Heart left ventricle (tissue), 16 donors: Measurements from ENCODE around the gene NPPC. TPM values are rescaled to one million over a fixed set of nuclear protein-coding genes. Genes with fewer than 3 reads are reported as not detected.
A peak's percentile ranks its signal among the peaks of the same experiment; 100 is the strongest.

Experiments used
- ATAC-seq, 4 donors: fragments of 200-7000 bp; cut with Tn5 transposase; one replicate each; pipeline ENCODE4 v1.9.1; 2020 to 2022; ENCODE audit warnings: moderate library complexity in 4 of 4, mild to moderate bottlenecking in 3 of 4, moderate number of reproducible peaks in 1 of 4
- DNase-seq, 5 donors: peaks; one replicate each; pipeline ENCODE4 v3.0.0-alpha.2; 2020
- H3K27ac ChIP-seq, 12 donors: fragments of 200-600 bp; sonication (generic) in 4 of 12; one replicate each; pipeline versions ENCODE4 v1.5.0 to v1.8.0; 2016 to 2022; ENCODE audit warnings: mild to moderate bottlenecking in 2 of 12
- H3K27me3 ChIP-seq, 9 donors: fragments of 200-600 bp; sonication (generic) in 2 of 9; one replicate each; pipeline versions ENCODE4 v1.5.1 to v1.8.0; 2016 to 2022; ENCODE audit warnings: mild to moderate bottlenecking in 3 of 9
- H3K36me3 ChIP-seq, 9 donors: fragments of 200-600 bp; sonication (generic) in 2 of 9; one replicate each; pipeline versions ENCODE4 v1.5.0 to v1.8.0; 2018 to 2022; ENCODE audit warnings: mild to moderate bottlenecking in 2 of 9
- H3K4me1 ChIP-seq, 12 donors: fragments of 200-600 bp; sonication (generic) in 4 of 12; one replicate each; pipeline versions ENCODE4 v1.5.0 to v1.8.0; 2016 to 2022; ENCODE audit warnings: mild to moderate bottlenecking in 3 of 12
- H3K4me3 ChIP-seq, 12 donors: fragments of 200-600 bp; sonication (generic) in 4 of 12; one replicate each; pipeline versions ENCODE4 v1.5.0 to v1.8.0; 2017 to 2022; ENCODE audit warnings: mild to moderate bottlenecking in 9 of 12, moderate library complexity in 4 of 12
- H3K9me3 ChIP-seq, 12 donors: fragments of 200-600 bp; sonication (generic) in 4 of 12; one replicate each; pipeline versions ENCODE4 v1.5.0 to v1.8.0; 2016 to 2022; ENCODE audit warnings: mild to moderate bottlenecking in 1 of 12
- POLR2A ChIP-seq, 2 donors: fragments of 450-650 bp; IDR thresholded peaks; one replicate each; pipeline ENCODE4 v1.6.1; 2017; ENCODE audit warnings: antibody characterized with exemption in 2 of 2, mild to moderate bottlenecking in 2 of 2, moderate library complexity in 2 of 2
- WGBS, 4 donors: extraction: QIAGEN DNeasy Blood & Tissue Kit in 2 of 4; methylation state at CpG; one replicate each; pipeline versions ENCODE4 v1.1.5 to v1.1.7; 2013 to 2018; 5-methylcytosine and 5-hydroxymethylcytosine counted together
- intact Hi-C, 10 donors: fragments of 100-400 bp; cut with DNase I; formaldehyde crosslinking; loops; one replicate each; pipeline versions ENCODE4 v1.11.1 to v1.14.2; 2022
- polyA plus RNA-seq, 2 donors: library from polyadenylated mRNA; stranded (reverse); fragments of 200-250 nt; gene quantifications; one replicate each; pipeline ENCODE4 v1.2.3, GENCODE V29; 2013
- total RNA-seq, 9 donors: library from RNA; depleted of rRNA in 2 of 9; stranded (reverse); fragments of >200 nt in 2 of 9; fragmentation: NEBNext Ultra II Directional in 3 of 9; extraction: Animal tissue kit (Norgen Biotek cat#: 25700) in 3 of 9; gene quantifications; one replicate each; pipeline versions ENCODE4 v1.1.0 to v1.2.4, GENCODE V29; 2016 to 2023
- TF ChIP-seq, protein P1 (sequence below), 12 donors: fragments of 200-600 bp; sonication (generic) in 4 of 12; IDR thresholded peaks; one replicate each; pipeline versions ENCODE4 v1.5.0 to v1.8.0; 2018 to 2022; ENCODE audit warnings: antibody characterized with exemption in 12 of 12, mild to moderate bottlenecking in 5 of 12
- donor health status: ischemic (EF 13 %, LVEDD 7.1; RV severe dilation, severe dysfunction).
- donor health status: healthy with polysubstance abuse.
- donor health status: DM: no; HTN: yes; CAD: no.
- donor health status: DM: no; HTN: no; CAD: no.
- donor health status: ischemic (EF 25% LVEDD 6.9; RV normal size, moderate dysfunction).
- donor health status: ischemic (EF 25% LVEDD 5.7; RV mildly dilated, moderate dysfunction).
- donor health status: healthy.
- donor health status: DM: yes; HTN: yes; CAD: no.
- donor health status: ischemic (EF 35%, LVEDD 5.7; RV mildly dilated, moderate dysfunction).
- donor health status: nonischemic (EF 11% LVEDD 7.7; RV severe dilation, severe dysfunction).
- donor health status: DM: yes; HTN: yes; CAD: no.
- donor health status: PGD.
- donor health status: ischemic (EF 29% LVEDD 5.4; RV normal size, mild dysfunction).
- donor health status: nonischemic (EF 23%, LVEDD 6.1; RV moderate dilation, normal function).

NPPC gene
- total and polyA plus RNA-seq, 11 donors = 0.42 to 7.0 (median 1.7) TPM; not detected in 2

DNA sequence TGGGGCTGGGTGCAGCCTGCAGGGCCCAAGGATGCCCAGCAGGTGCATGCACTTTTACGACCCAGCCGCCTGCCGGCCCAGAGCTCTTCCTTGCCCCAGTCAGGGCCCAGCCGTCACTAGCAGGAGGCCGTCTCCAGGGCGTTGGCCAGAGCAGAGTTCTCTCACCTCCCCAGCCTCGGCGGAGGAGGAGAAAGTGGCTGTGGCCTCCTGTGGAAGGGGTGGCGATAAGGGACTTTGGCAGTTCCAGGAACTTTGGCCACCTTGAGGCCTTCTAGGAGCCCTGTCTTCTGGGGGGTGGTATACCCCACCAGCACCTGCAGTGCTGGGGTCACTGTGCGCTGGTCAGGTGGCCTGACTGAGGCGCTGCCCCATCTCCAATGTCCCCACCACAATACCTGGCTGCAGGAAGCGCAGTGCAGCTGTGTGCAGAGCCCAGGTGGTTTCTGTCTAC is 22.0 kb downstream of the NPPC start:
- Histone ChIP-seq H3K4me3 (no peak overlapping the region), H3K4me1 (peaks cover 0 to 2% (median 0%) of the 10 kb centered on the region in 12 donors), H3K27ac (no peak overlapping the region), H3K36me3 (no peaks in the 10 kb centered on the region), H3K27me3 (peaks cover 0 to 10% (median 0%) of the 10 kb centered on the region in 9 donors), H3K9me3 (no peaks in the 10 kb centered on the region)
- 86 to 98% (median 87%) methylated on average over 9 to 12 of the region's 12 CpGs for WGBS, 4 donors
- TF ChIP-seq, protein P1, sequence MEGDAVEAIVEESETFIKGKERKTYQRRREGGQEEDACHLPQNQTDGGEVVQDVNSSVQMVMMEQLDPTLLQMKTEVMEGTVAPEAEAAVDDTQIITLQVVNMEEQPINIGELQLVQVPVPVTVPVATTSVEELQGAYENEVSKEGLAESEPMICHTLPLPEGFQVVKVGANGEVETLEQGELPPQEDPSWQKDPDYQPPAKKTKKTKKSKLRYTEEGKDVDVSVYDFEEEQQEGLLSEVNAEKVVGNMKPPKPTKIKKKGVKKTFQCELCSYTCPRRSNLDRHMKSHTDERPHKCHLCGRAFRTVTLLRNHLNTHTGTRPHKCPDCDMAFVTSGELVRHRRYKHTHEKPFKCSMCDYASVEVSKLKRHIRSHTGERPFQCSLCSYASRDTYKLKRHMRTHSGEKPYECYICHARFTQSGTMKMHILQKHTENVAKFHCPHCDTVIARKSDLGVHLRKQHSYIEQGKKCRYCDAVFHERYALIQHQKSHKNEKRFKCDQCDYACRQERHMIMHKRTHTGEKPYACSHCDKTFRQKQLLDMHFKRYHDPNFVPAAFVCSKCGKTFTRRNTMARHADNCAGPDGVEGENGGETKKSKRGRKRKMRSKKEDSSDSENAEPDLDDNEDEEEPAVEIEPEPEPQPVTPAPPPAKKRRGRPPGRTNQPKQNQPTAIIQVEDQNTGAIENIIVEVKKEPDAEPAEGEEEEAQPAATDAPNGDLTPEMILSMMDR (IDR thresholded peaks at IDR 0.05) = no peak
- no peak for TF ChIP-seq POLR2A (IDR thresholded peaks at IDR 0.05)
- peak in 1 of 5 donors; percentile 33 for DNase-seq
- intact Hi-C loops = loop anchor here in 6 of 10 donors (5.0 to 10.0 kb wide), 3 partner anchors 423 to 621 kb away; partner anchors contain the start of genes CHRND (in 4 of the 6) and PRSS56 (in 4 of the 6)
- no peak for ATAC-seq

- intact Hi-C loops = loop anchor here in 6 of 10 donors (2.0 to 10.0 kb wide), 4 partner anchors 425 to 622 kb away; partner anchors contain the start of genes CHRND (in 4 of the 6) and PRSS56 (in 4 of the 6)
- TF ChIP-seq POLR2A (IDR thresholded peaks at IDR 0.05) = no peak
- TF ChIP-seq, protein P1 (IDR thresholded peaks at IDR 0.05) = no peak
- peaks cover 0 to 2% (median 0%) of the 10 kb centered on the region in 12 donors for H3K4me1 ChIP-seq
- peaks cover 0 to 10% (median 0%) of the 10 kb centered on the region in 9 donors for H3K27me3 ChIP-seq
- peak in 1 of 5 donors; percentile 11 for DNase-seq
- H3K4me3 ChIP-seq = no peak overlapping the region
- no peaks in the 10 kb centered on the region for H3K36me3 ChIP-seq
- no peak overlapping the region for H3K27ac ChIP-seq
- 77 to 86% (median 83%) methylated on average over 5 of the region's 5 CpGs for WGBS, 4 donors
- ATAC-seq = no peak
- no peaks in the 10 kb centered on the region for H3K9me3 ChIP-seq
Observed at GRCh38 chr2:231902598-231902997, 23.6 kb downstream of the NPPC start.

- no peak overlapping the region for H3K4me3 ChIP-seq
- peak in 1 of 5 donors; percentile 26 for DNase-seq
Observed at GRCh38 chr2:231900972-231901371, 25.2 kb downstream of the NPPC start.

GRCh38 chr2:231900486-231900942 is 25.7 kb downstream of the NPPC start:
- ATAC-seq = peak in 3 of 4 donors; percentile 72 to 85 (median 73)

More at GRCh38 chr2:231900972-231901371, 25.2 kb downstream of the NPPC start:
- no peaks in the 10 kb centered on the region for H3K36me3 ChIP-seq
- TF ChIP-seq, protein P1 (IDR thresholded peaks at IDR 0.05) = no peak
- no peak for TF ChIP-seq POLR2A (IDR thresholded peaks at IDR 0.05)
- H3K9me3 ChIP-seq = no peaks in the 10 kb centered on the region
- H3K4me1 ChIP-seq = peaks cover 0 to 2% (median 0%) of the 10 kb centered on the region in 12 donors
- no peak overlapping the region for H3K27ac ChIP-seq
- ATAC-seq = no peak
- 50 to 75% (median 72%) methylated on average over 2 to 5 of the region's 5 CpGs for WGBS, 4 donors
- intact Hi-C loops = loop anchor here in 6 of 10 donors (5.0 to 10.0 kb wide), 3 partner anchors 426 to 624 kb away; partner anchors contain the start of genes CHRND (in 4 of the 6) and PRSS56 (in 4 of the 6)
- peaks cover 0 to 10% (median 0%) of the 10 kb centered on the region in 9 donors for H3K27me3 ChIP-seq

More at GRCh38 chr2:231900486-231900942, 25.7 kb downstream of the NPPC start:
- H3K27me3 ChIP-seq = peaks cover 0 to 10% (median 0%) of the 10 kb centered on the region in 9 donors
- no peaks in the 10 kb centered on the region for H3K36me3 ChIP-seq
- no peaks in the 10 kb centered on the region for H3K9me3 ChIP-seq
- H3K4me1 ChIP-seq = no peaks in the 10 kb centered on the region
- no peak overlapping the region for H3K27ac ChIP-seq
- peak; percentile 47 to 89 (median 75) for DNase-seq
- H3K4me3 ChIP-seq = no peak overlapping the region
- no peak for TF ChIP-seq POLR2A (IDR thresholded peaks at IDR 0.05)
- TF ChIP-seq, protein P1 (IDR thresholded peaks at IDR 0.05) = peak; percentile 56 to 86 (median 72)
- intact Hi-C loops = loop anchor here in 6 of 10 donors (5.0 to 10.0 kb wide), 3 partner anchors 427 to 624 kb away; partner anchors contain the start of genes CHRND (in 4 of the 6) and PRSS56 (in 4 of the 6)
- WGBS, 4 donors = 12 to 16% (median 15%) methylated on average over 17 to 22 of the region's 22 CpGs
